Vagina (tissue), 2 donors: ENCODE data around the gene USP7.

Experiments
- CTCF ChIP-seq, 3 experiments: fragments of 450-650 bp in 2 of 3; fragments of 200-600 bp in 1 of 3; sonication (generic) in 1 of 3; IDR thresholded peaks; one replicate each; pipeline ENCODE4 v1.5.1; 2017 to 2019; ENCODE audit warnings: antibody characterized with exemption in 3 of 3, mild to moderate bottlenecking in 2 of 3, moderate library complexity in 2 of 3
- POLR2AphosphoS5 ChIP-seq, 2 donors: sonication (generic); formaldehyde crosslinking; IDR thresholded peaks; one replicate each; pipeline ENCODE4 v1.9.0; 2017; ENCODE audit warnings: antibody characterized with exemption in 2 of 2, mild to moderate bottlenecking in 2 of 2, low read depth in 1 of 2; ENCODE audit not compliant: insufficient read depth in 1 of 2

- TF ChIP-seq CTCF (IDR thresholded peaks at IDR 0.05) (no peak), POLR2AphosphoS5 (IDR thresholded peaks at IDR 0.05; ENCODE audit: insufficient read depth in 1 of 2, low read depth in 1 of 2) (no peak)
Observed at GRCh38 chr16:8920645-8921346, 42.9 kb downstream of the USP7 start.
